Activated CD4-positive, alpha-beta T cell treated with anti-CD3 and anti-CD28 coated beads for 24 hours (primary cell): ENCODE data around the gene SCYGR4.
"Not testable (repeated sequence)": the region's sequence is repeated elsewhere in the genome, so short reads cannot be mapped to it uniquely, and the experiment has no call there.

Source experiments
- DNase-seq, 2 donors: peaks; one replicate each; pipeline ENCODE4 v3.0.0-alpha.2; 2020; ENCODE audit warnings: low read depth in 2 of 2

The SCYGR4 gene

DNA sequence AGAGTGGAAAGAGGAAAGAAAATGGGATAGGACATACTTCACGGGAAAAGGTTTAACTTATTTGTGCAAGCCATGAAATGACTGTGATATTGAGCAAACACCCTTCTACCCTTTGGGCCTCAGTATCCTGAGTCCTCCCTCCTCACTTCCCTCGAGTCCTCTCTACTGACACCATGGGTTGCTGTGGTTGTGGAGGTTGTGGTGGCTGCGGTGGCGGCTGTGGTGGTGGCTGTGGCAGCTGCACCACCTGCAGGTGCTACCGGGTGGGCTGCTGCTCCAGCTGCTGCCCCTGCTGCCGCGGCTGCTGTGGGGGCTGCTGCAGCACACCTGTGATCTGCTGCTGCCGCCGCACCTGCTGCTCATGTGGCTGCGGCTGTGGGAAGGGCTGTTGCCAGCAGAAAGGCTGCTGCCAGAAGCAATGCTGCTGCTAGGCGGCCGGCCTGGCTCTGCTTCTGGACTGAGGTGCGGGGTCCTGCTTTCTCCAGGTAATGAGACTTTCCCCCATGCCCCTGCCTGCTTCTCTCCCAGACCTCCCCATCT, 49.4 kb downstream of the SCYGR4 start, which contains the start of gene SCYGR5:
TSS of gene SCYGR5 (plus strand) at position 174 of the 540 bp plus-strand sequence. CDS start at position 174, 0 bp downstream.
- not testable (repeated sequence) for DNase-seq
